Activated naive CD4-positive, alpha-beta T cell treated with anti-CD3 and anti-CD28 coated beads, Interleukin-2, amount 10 ng/mL, durations not matched to agents 7 days and 5 days (primary cell): ENCODE results near the gene SNAP29.
"Not testable (repeated sequence)": the region's sequence is repeated elsewhere in the genome, so short reads cannot be mapped to it uniquely, and the experiment has no call there.

Experiments
- CTCF ChIA-PET: fragments of 350-600 bp; sonication (Branson Sonifier 250); formaldehyde crosslinking; loops from one replicate; lab custom pipeline; 2021; ENCODE audit warnings: antibody characterized with exemption; lab: Charles Lee
- DNase-seq: peaks from one replicate; pipeline ENCODE4 v3.0.0-alpha.2; 2020
- H3K27ac Mint-ChIP-seq: one replicate; pipeline ENCODE4 v1.8.0; 2021; ENCODE audit warnings: mild to moderate bottlenecking, moderate library complexity, mixed read lengths
- H3K27me3 Mint-ChIP-seq: one replicate; pipeline ENCODE4 v1.8.0; 2021; ENCODE audit warnings: mild to moderate bottlenecking, mixed read lengths
- H3K36me3 Mint-ChIP-seq: one replicate; pipeline ENCODE4 v1.8.0; 2021; ENCODE audit warnings: mixed read lengths
- H3K4me1 Mint-ChIP-seq: one replicate; pipeline ENCODE4 v1.8.0; 2021; ENCODE audit warnings: mixed read lengths
- H3K4me3 Mint-ChIP-seq: one replicate; pipeline ENCODE4 v1.8.0; 2021; ENCODE audit warnings: mild to moderate bottlenecking, moderate library complexity, mixed read lengths
- H3K9me3 Mint-ChIP-seq: one replicate; pipeline ENCODE4 v1.8.0; 2021; ENCODE audit warnings: mixed read lengths

The SNAP29 gene

GRCh38 chr22:20906387-20906767 is 47.6 kb downstream of the SNAP29 start:
- H3K9me3 Mint-ChIP-seq = no peaks in the 10 kb centered on the region
- CTCF ChIA-PET = no interaction called here
- no peak overlapping the region for H3K27ac Mint-ChIP-seq
- DNase-seq = no peak
- H3K4me3 Mint-ChIP-seq = no peak overlapping the region
- H3K36me3 Mint-ChIP-seq = no peaks in the 10 kb centered on the region
- peaks cover 8% of the 10 kb centered on the region for H3K4me1 Mint-ChIP-seq
- peaks cover 31% of the 10 kb centered on the region for H3K27me3 Mint-ChIP-seq

DNA sequence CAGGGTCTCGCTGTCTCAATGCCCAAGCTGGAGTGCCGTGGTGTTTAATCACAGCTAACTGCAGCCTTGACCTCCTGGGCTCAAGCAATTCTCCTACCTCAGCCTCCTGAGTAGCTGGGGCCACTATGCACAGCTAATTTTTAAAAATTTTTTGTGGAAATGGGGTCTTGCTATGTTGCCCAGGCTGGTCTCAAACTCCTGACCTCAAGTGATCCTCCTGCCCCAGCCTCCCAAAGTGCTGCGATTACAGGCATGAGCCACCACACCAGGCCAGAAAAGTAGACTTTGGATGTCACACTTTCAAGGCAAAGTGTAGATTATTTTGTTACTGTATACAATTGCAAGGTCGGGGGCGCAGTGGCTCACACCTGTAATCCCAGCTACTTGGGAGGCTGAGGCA is 49.9 kb downstream of the SNAP29 start:
- H3K36me3 Mint-ChIP-seq, H3K4me1 Mint-ChIP-seq, H3K4me3 Mint-ChIP-seq, DNase-seq, H3K27ac Mint-ChIP-seq, H3K9me3 Mint-ChIP-seq: not testable (repeated sequence)
- H3K27me3 Mint-ChIP-seq = peaks cover 25% of the 10 kb centered on the region
- CTCF ChIA-PET = interaction anchor here (1.5 kb wide), 1 partner anchor 105 kb away, joined by 3 read pairs; no protein-coding TSS in a partner anchor

GRCh38 chr22:20909543-20910303 is 50.9 kb downstream of the SNAP29 start:
- no peak for DNase-seq
- H3K36me3 Mint-ChIP-seq = no peaks in the 10 kb centered on the region
- H3K4me3 Mint-ChIP-seq = no peak overlapping the region
- CTCF ChIA-PET = interaction anchor here (0.6 kb wide), 1 partner anchor 43 kb away, joined by 3 read pairs; no protein-coding TSS in a partner anchor
- H3K27ac Mint-ChIP-seq = peak overlapping the region; percentile 24
- no peaks in the 10 kb centered on the region for H3K9me3 Mint-ChIP-seq
- H3K4me1 Mint-ChIP-seq = peaks cover 11% of the 10 kb centered on the region
- peaks cover 19% of the 10 kb centered on the region for H3K27me3 Mint-ChIP-seq

GRCh38 chr22:20912494-20912893 is 53.7 kb downstream of the SNAP29 start:
- no peaks in the 10 kb centered on the region for H3K9me3 Mint-ChIP-seq
- no peak overlapping the region for H3K4me3 Mint-ChIP-seq
- peaks cover 27% of the 10 kb centered on the region for H3K4me1 Mint-ChIP-seq
- no peak overlapping the region for H3K27ac Mint-ChIP-seq
- H3K27me3 Mint-ChIP-seq = peaks cover 4% of the 10 kb centered on the region
- CTCF ChIA-PET = no interaction called here
- H3K36me3 Mint-ChIP-seq = no peaks in the 10 kb centered on the region
- DNase-seq = no peak

DNA sequence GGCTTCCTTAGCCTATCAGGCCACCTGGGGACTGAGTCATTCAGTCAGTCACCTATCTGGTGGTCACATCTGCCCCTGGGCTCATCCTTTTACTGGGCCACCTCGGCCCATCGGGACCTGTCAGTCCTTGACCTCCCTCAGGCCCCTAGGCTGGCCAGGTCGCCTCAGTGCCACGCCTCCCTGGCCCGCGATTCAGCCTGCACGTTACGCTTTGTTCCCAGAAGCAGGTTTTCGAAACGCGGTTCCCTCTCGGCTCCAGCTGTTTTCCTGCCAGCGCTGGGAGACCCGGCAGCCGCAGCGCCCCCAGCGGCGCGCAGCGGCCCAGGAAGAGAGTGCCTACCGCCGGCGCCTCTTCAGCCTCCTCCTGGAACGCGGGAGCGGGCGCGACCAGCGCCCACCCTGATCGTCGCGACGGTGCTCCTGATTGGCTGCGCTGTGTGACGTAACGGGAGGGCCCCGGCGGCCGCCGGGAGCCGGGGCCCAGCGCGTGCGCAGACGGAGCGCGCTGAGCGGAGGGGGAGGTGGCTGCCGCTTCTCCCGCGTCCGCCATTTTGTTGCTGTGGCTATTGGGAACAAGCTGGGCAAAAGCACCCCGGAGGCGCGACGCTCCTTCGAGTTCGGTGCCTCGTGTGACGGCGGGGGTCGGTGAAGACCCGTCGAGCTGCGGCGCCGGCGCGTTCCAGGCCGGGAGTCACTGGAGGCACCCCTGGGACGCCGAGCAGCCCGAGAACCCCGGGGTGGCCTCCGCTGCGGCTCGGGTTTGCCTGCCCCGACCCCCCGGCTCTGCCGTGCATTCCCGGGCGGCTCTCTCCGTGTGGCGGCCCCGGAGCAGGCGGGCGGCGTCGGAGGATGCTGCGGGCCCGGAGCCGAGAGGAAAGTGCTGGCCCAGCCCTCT is 58.4 kb downstream of the SNAP29 start, which contains the start of gene CRKL:
TSS of gene CRKL (plus strand) at position 492 of the 895 bp plus-strand sequence. CDS start 528 bp downstream, outside the sequence.
- H3K27ac Mint-ChIP-seq = peak within 1 kb of the TSS; percentile 91
- H3K4me3 Mint-ChIP-seq = peak within 1 kb of the TSS; percentile 95
- CTCF ChIA-PET = interaction anchor here (0.6 to 1.0 kb wide), 2 partner anchors 9 to 21 kb away, joined by 3 read pairs; no protein-coding TSS in a partner anchor
- peaks cover 4% of the 10 kb centered on the region for H3K27me3 Mint-ChIP-seq
- H3K4me1 Mint-ChIP-seq = peaks cover 44% of the 10 kb centered on the region
- H3K9me3 Mint-ChIP-seq = no peaks in the 10 kb centered on the region
- DNase-seq = peak; percentile 97
- H3K36me3 Mint-ChIP-seq = peaks cover 28% of the 10 kb centered on the region

GRCh38 chr22:20918663-20919218 is 59.9 kb downstream of the SNAP29 start:
- H3K36me3 Mint-ChIP-seq = peaks cover 31% of the 10 kb centered on the region
- peaks cover 50% of the 10 kb centered on the region for H3K4me1 Mint-ChIP-seq

DNA sequence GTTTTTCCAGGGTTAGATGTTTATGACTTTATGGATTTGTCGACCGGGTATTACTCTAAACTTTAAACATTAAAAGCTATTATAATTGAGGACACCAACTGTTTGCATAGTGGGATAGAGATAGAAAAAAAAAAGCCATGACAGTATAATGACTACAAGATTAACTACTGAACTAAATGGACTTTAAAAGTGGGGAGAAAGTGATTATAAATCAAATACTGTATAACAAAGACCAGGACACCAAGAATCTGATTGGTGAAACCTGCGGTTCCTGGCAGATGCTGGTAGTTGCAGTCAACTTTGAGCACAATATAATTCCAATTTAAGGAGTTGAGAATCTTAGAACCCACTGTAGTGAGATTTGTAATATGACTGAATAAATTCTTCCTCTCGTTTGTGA is 60.9 kb downstream of the SNAP29 start:
- Mint-ChIP-seq H3K27ac (peak overlapping the region; percentile 24), H3K4me3 (peak overlapping the region; percentile 95), H3K9me3 (no peaks in the 10 kb centered on the region), H3K27me3 (peaks cover under 1% of the 10 kb centered on the region), H3K36me3 (peaks cover 31% of the 10 kb centered on the region), H3K4me1 (peaks cover 54% of the 10 kb centered on the region)
- no peak for DNase-seq
- CTCF ChIA-PET = no interaction called here

More at GRCh38 chr22:20918663-20919218, 59.9 kb downstream of the SNAP29 start:
- H3K27me3 Mint-ChIP-seq = peaks cover 4% of the 10 kb centered on the region
- peak overlapping the region; percentile 95 for H3K4me3 Mint-ChIP-seq
- CTCF ChIA-PET = interaction anchor here (0.7 kb wide), 1 partner anchor 41 kb away, joined by 4 read pairs; no protein-coding TSS in a partner anchor
- H3K27ac Mint-ChIP-seq = peak overlapping the region; percentile 91
- no peaks in the 10 kb centered on the region for H3K9me3 Mint-ChIP-seq
- no peak for DNase-seq

GRCh38 chr22:20920881-20921203 is 62.0 kb downstream of the SNAP29 start:
- DNase-seq = no peak
- Mint-ChIP-seq H3K27ac (no peak overlapping the region), H3K36me3 (peaks cover 32% of the 10 kb centered on the region), H3K4me1 (peaks cover 59% of the 10 kb centered on the region), H3K9me3 (no peaks in the 10 kb centered on the region), H3K4me3 (peak overlapping the region; percentile 95), H3K27me3 (no peaks in the 10 kb centered on the region)
- CTCF ChIA-PET = no interaction called here

DNA sequence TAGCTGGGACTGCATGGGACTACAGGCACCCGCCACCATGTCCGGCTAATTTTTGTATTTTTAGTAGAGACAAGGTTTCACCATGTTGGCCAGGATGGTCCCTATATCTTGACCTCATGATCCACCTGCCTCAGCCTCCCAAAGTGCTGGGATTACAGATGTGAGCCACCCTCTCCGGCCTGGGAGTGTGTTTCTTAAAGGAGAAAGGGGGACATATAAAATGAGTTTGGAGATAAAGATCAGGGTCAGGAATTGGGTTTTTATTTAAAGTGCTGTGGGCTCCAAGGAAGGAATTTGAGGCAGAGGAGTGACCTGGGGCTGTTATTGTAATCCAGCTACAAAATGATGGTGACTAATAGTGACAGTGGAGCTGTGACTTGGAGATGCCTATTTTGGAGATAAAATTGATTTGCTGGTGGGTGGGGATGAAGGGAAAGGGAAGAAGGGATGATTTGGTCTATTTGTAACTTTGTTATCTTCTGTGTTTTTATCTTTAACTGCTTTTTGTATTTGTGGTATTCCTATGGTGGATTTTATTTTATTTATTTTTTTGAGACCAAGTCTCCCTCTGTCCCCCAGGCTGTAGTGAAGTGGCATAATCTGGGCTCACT is 63.4 kb downstream of the SNAP29 start:
- Mint-ChIP-seq H3K4me1 (peaks cover 55% of the 10 kb centered on the region), H3K4me3 (no peak overlapping the region), H3K36me3 (peaks cover 39% of the 10 kb centered on the region), H3K27ac (no peak overlapping the region), H3K27me3 (no peaks in the 10 kb centered on the region), H3K9me3 (no peaks in the 10 kb centered on the region)
- CTCF ChIA-PET = no interaction called here
- no peak for DNase-seq

DNA sequence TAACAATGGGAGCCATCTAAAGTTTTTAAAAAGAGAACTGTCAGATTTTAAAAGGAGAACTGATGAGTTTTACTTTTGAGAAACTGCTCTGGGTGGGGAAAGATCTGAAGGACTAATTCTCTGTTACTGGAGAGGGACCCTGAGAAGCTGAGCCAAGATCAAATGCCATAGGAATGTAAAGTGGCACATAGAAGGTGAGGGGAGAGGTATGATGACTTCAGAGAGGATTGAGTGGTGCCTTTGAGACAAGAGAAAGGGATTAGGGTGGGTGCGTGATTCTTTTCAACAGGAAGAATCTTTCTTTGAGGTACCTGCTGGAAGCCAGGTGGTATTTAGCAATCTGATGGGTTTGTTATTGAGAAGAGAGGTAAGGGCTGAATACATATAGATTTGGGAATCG is 67.4 kb downstream of the SNAP29 start:
- H3K9me3 Mint-ChIP-seq = no peaks in the 10 kb centered on the region
- peaks cover 16% of the 10 kb centered on the region for H3K36me3 Mint-ChIP-seq
- DNase-seq = no peak
- H3K27me3 Mint-ChIP-seq = no peaks in the 10 kb centered on the region
- peaks cover 41% of the 10 kb centered on the region for H3K4me1 Mint-ChIP-seq
- H3K4me3 Mint-ChIP-seq = no peak overlapping the region
- no peak overlapping the region for H3K27ac Mint-ChIP-seq
- CTCF ChIA-PET = interaction anchor here (0.6 kb wide), 1 partner anchor 9 kb away, joined by 3 read pairs; the partner anchor contains the start of gene CRKL

DNA sequence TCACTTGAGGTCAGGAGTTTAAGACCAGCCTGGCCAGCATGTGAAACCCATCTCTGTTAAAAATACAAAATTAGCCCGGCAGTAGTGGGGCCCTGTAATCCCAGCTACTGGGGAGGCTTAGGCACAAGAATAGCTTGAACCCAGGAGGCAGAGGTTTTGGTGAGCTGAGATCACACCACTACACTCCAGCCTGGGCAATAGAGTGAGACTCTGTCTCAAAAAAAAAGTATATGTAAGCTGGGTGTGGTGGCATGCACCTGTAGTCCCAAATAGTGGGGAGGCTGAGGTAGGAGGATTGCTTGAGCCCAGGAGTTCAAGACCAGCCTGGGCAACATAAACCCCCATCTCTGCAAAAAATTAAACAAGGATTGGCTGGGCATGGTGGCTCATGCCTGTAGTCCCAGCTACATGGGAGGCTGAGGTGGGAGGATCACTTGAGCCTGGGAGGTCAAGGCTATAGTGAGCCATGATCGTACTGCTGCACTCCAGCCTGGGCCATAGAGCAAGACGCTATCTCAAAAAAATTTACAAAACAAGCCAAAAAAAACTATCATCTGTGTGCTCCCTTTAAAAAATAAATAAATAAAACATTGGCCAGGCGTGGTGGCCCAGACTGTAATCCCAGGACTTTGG is 69.2 kb downstream of the SNAP29 start:
- Mint-ChIP-seq H3K27ac (no peak overlapping the region), H3K36me3 (peaks cover 9% of the 10 kb centered on the region), H3K27me3 (no peaks in the 10 kb centered on the region), H3K9me3 (no peaks in the 10 kb centered on the region), H3K4me3 (no peak overlapping the region), H3K4me1 (peaks cover 32% of the 10 kb centered on the region)
- DNase-seq = no peak
- CTCF ChIA-PET = interaction anchor here (1.2 kb wide), 1 partner anchor 9 kb away, joined by 3 read pairs; no protein-coding TSS in a partner anchor

- Mint-ChIP-seq H3K9me3 (no peaks in the 10 kb centered on the region), H3K4me3 (no peak overlapping the region), H3K27me3 (no peaks in the 10 kb centered on the region), H3K36me3 (peaks cover 9% of the 10 kb centered on the region), H3K27ac (no peak overlapping the region), H3K4me1 (peaks cover 32% of the 10 kb centered on the region)
- CTCF ChIA-PET = interaction anchor here (1.2 kb wide), 1 partner anchor 9 kb away, joined by 3 read pairs; no protein-coding TSS in a partner anchor
- no peak for DNase-seq
Observed at GRCh38 chr22:20928573-20928967, 69.8 kb downstream of the SNAP29 start.

DNA sequence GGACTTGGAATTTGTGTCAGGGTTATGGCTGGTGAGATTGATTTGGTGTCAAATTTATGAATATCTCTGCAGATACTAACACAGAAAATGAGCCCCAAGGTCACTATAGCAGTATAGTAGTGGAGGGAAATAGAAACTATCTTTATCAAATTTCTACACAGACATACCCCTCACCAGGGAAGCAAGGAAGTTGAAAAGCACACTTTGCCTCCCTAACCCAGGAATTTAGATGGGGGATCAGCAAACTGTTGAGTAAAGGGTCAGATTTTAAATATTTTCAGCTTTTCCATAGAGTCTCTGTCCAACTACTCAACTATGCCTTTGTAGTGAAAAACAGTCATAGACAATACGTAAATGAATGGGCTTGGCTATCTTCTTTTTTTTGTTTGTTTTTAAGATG is 71.2 kb downstream of the SNAP29 start:
- CTCF ChIA-PET = no interaction called here
- H3K36me3 Mint-ChIP-seq = peaks cover 16% of the 10 kb centered on the region
- no peak overlapping the region for H3K27ac Mint-ChIP-seq
- H3K9me3 Mint-ChIP-seq = no peaks in the 10 kb centered on the region
- DNase-seq = no peak
- no peak overlapping the region for H3K4me3 Mint-ChIP-seq
- peaks cover 25% of the 10 kb centered on the region for H3K4me1 Mint-ChIP-seq
- H3K27me3 Mint-ChIP-seq = no peaks in the 10 kb centered on the region
